HG03196 (cell line): ENCODE results near the gene XYLT1.
"Not testable (repeated sequence)": the region's sequence is repeated elsewhere in the genome, so short reads cannot be mapped to it uniquely, and the experiment has no call there.

Source experiments
- ATAC-seq: cut with Tn5 transposase; IDR thresholded peaks from one replicate; pipeline ENCODE4 v1.9.1; 2021; ENCODE audit not compliant: unreplicated experiment

XYLT1 gene

GRCh38 chr16:17488506-17488905 lies 17.7 kb upstream of the XYLT1 start:
- no peak for ATAC-seq

- ATAC-seq, result no peak
These were observed 12.6 kb upstream of the XYLT1 start for GRCh38 chr16:17483351-17483750.

- ATAC-seq, result not testable (repeated sequence)
These were observed 11.6 kb upstream of the XYLT1 start for GRCh38 chr16:17482341-17482740.

- ATAC-seq, result no peak
These were observed 11.0 kb upstream of the XYLT1 start for GRCh38 chr16:17481736-17482135.

GRCh38 chr16:17477260-17477545 lies 6.4 kb upstream of the XYLT1 start:
- not testable (repeated sequence) for ATAC-seq

- no peak for ATAC-seq
These were observed 5.9 kb upstream of the XYLT1 start for GRCh38 chr16:17476414-17477259.

GRCh38 chr16:17475104-17475503 lies 4.3 kb upstream of the XYLT1 start:
- ATAC-seq, result no peak

- ATAC-seq, result no peak
These were observed 3.8 kb upstream of the XYLT1 start for GRCh38 chr16:17474572-17474971.

GRCh38 chr16:17474037-17474436 lies 3.3 kb upstream of the XYLT1 start:
- ATAC-seq, result no peak

GRCh38 chr16:17471719-17472461 lies 1.1 kb upstream of the XYLT1 start:
- no peak for ATAC-seq

- no peak for ATAC-seq
These were observed 415 bp downstream of the XYLT1 start for GRCh38 chr16:17470182-17470907.

GRCh38 chr16:17469741-17470181 lies 999 bp downstream of the XYLT1 start:
- no peak for ATAC-seq

- ATAC-seq, result no peak
These were observed 1.6 kb downstream of the XYLT1 start for GRCh38 chr16:17469011-17469740.

GRCh38 chr16:17468611-17469010 lies 2.1 kb downstream of the XYLT1 start:
- ATAC-seq, result no peak

- ATAC-seq, result no peak
These were observed 2.7 kb downstream of the XYLT1 start for GRCh38 chr16:17467923-17468540.

GRCh38 chr16:17466876-17467275 lies 3.9 kb downstream of the XYLT1 start:
- no peak for ATAC-seq

- ATAC-seq, result no peak
These were observed 5.3 kb downstream of the XYLT1 start for GRCh38 chr16:17465460-17465859.

- no peak for ATAC-seq
These were observed 7.4 kb downstream of the XYLT1 start for GRCh38 chr16:17463335-17463734.

- no peak for ATAC-seq
These were observed 8.6 kb downstream of the XYLT1 start for GRCh38 chr16:17461951-17462729.

- ATAC-seq, result no peak
These were observed 9.9 kb downstream of the XYLT1 start for GRCh38 chr16:17460890-17461289.
